Mesodermal cell (in vitro differentiated cells): Measurements from ENCODE around the gene NLGN4Y.
"Not testable (repeated sequence)": the region's sequence is repeated elsewhere in the genome, so short reads cannot be mapped to it uniquely, and the experiment has no call there.

ENCODE experiments used
- H3K27ac ChIP-seq: 2 replicates; pipeline ENCODE4 v1.7.0; 2013; ENCODE audit warnings: mild to moderate bottlenecking, low read depth, low read length, moderate library complexity; ENCODE audit not compliant: severe bottlenecking
- H3K36me3 ChIP-seq: 2 replicates; pipeline ENCODE4 v1.7.1; 2013; ENCODE audit warnings: mild to moderate bottlenecking, low read length, moderate library complexity; ENCODE audit not compliant: control insufficient read depth, insufficient read depth
- H3K4me1 ChIP-seq: one replicate; pipeline ENCODE4 v1.7.1; 2013; ENCODE audit warnings: mild to moderate bottlenecking, low read length; ENCODE audit not compliant: insufficient read depth, control insufficient read depth, poor library complexity, severe bottlenecking
- H3K4me3 ChIP-seq: 2 replicates; pipeline ENCODE4 v1.7.0; 2013; ENCODE audit warnings: low read length, control low read depth, mild to moderate bottlenecking; ENCODE audit not compliant: insufficient read depth, poor library complexity, severe bottlenecking; ENCODE audit errors: extremely low read depth
- H3K9me3 ChIP-seq: 2 replicates; pipeline ENCODE4 v1.7.1; 2013; ENCODE audit warnings: mild to moderate bottlenecking, low read length, moderate library complexity; ENCODE audit not compliant: control insufficient read depth
- WGBS, 2 experiments: methylation state at CpG; one replicate each; pipeline ENCODE4 v1.1.5; 2013; ENCODE audit warnings: missing lambda C conversion rate in 2 of 2; ENCODE audit not compliant: insufficient coverage in 2 of 2; 5-methylcytosine and 5-hydroxymethylcytosine counted together

Gene NLGN4Y

DNA sequence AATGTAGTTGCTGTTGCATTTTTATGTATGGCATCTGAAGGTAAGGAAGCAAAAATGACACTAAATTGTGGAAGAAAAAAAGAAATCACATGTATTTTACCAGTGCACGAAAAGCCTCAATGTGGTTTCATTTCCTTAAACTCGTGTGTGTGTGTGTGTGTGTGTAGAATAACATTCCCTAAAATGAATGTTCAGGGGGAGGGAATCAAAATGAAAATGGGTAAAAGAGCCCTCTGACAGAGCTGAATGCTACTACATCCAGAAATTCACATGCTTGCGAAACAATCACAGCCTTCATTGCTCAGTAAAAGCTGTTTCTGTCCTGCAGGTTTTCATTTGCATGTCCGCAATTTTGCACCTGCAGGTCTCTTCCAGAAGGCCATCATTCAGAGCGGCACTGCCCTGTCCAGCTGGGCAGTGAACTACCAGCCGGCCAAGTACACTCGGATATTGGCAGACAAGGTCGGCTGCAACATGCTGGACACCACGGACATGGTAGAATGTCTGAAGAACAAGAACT, 305.1 kb downstream of the NLGN4Y start:
- H3K4me3 ChIP-seq: no peak overlapping the region
- H3K27ac ChIP-seq: no peak overlapping the region
- WGBS, 2 experiments: 100% methylated on average over 1 of the region's 9 CpGs; no CpG with 5 or more reads in 1 of the 2 experiments
- H3K36me3 ChIP-seq: peaks cover 21% of the 10 kb centered on the region
- H3K9me3 ChIP-seq: no peaks in the 10 kb centered on the region
- no peaks in the 10 kb centered on the region for H3K4me1 ChIP-seq

DNA sequence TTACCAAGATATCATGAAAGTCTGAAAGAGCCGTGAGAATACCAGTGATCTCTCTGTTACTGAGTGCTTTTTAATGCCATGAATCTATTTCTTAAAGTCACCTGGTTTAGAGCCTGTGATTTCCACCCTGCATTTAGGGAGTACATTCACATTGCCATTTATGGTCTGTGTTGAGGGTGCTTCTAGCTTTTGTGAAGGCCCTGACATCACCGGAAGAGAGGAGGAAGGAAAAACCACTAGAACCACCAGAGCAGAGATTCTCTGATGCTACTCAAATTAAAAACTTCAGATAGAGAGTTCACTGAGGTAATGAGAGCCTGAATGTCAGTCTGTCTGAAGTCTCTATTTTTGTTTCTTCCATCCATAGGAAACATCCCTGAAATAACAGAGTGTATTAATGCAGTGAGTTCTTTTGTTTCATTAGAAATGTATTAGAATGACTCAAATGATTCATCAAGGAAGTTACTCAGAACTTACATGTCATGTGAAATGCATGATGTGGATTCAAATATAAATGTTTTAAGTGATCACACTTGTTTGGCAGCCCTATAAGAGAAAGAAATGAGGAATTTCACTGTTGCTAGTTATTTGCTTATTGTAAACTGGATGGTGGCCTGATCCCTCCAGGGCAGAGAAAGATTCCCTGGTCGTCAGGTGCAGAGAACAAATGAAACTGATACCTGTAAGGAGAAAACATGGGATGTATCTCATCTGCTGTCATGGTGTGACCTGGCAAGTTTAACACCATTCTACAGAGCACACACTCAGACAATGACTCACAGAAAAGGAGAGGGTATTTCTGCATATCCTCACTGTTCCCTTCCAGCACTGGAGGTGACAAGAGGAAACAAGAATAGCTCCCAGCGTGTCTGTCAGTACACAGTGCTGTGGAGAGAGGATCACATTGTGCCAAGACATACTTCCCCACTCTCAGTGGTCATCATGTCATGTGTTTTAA, 310.1 kb downstream of the NLGN4Y start:
- WGBS, 2 experiments: 100% methylated on average over 1 of the region's 4 CpGs; no CpG with 5 or more reads in 1 of the 2 experiments
- Histone ChIP-seq H3K4me1 (peaks cover 4% of the 10 kb centered on the region), H3K27ac (no peak overlapping the region), H3K4me3 (no peak overlapping the region), H3K9me3 (no peaks in the 10 kb centered on the region), H3K36me3 (peaks cover 20% of the 10 kb centered on the region)

GRCh38 chrY:14837466-14837865, 313.1 kb downstream of the NLGN4Y start:
- Histone ChIP-seq H3K36me3 (peaks cover under 1% of the 10 kb centered on the region), H3K9me3 (no peaks in the 10 kb centered on the region), H3K4me1 (peaks cover 4% of the 10 kb centered on the region), H3K27ac (no peak overlapping the region), H3K4me3 (no peak overlapping the region)
- no CpG with 5 or more reads among the region's 3 CpGs for WGBS, 2 experiments

DNA sequence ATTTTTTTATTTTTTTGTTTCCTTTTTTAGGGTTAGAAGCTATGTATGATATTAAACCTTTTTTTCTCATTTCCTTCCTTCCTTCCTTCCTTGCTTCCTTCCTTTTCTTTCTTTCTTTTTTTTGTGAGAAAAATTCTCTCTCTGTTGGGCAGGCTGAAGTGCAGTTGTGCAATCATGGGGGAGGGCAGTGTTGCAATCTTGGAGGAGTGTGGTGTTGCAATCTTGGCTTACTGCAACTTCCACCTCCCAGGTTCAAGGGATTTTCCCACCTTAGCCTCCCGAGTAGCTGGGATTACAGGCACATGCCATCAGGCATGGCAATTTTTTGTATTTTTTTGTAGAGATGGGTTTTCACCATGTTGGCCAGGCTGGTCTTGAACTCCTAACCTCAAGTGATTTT, 326.4 kb downstream of the NLGN4Y start:
- no peak overlapping the region for H3K27ac ChIP-seq
- no CpG with 5 or more reads among the region's 1 CpG for WGBS, 2 experiments
- H3K4me3 ChIP-seq: no peak overlapping the region
- no peaks in the 10 kb centered on the region for H3K4me1 ChIP-seq
- no peaks in the 10 kb centered on the region for H3K9me3 ChIP-seq
- no peaks in the 10 kb centered on the region for H3K36me3 ChIP-seq

DNA sequence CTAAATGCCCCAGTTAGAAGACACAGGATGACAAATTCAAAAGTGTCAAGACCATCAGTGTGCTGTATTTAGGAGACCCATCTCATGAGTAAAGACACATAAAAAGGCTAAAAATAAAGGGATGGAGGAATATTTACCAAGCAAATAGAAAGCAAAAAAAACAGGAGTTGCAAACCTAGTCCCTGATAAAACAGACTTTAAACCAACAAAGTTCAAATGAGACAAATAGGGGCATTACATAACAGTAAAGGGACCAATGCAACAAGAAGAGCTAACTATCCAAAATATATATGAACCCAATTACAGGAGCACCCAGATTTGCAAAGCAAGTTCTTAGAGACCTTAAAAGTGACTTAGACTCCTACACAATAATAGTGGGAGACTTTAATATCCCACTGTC, 336.1 kb downstream of the NLGN4Y start:
- Histone ChIP-seq H3K9me3 (no peaks in the 10 kb centered on the region), H3K36me3 (no peaks in the 10 kb centered on the region), H3K4me1 (no peaks in the 10 kb centered on the region), H3K4me3 (no peak overlapping the region), H3K27ac (no peak overlapping the region)

DNA sequence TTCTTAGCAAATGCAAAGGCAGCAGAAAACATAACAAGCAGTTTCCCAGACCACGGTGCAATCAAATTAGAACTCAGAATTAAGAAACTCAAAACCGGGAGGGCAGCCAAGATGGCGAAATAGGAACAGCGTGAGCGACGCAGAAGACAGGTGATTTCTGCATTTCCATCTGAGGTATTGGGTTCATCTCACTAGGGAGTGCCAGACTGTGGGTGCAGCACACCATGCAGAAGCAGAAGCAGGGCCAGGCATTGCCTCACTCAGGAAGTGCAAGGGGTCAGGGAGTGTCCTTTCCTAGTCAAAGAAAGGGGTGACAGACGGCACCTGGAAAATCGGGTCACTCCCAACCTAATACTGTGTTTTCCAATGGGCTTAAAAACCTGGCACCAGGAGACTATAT, 336.7 kb downstream of the NLGN4Y start:
- H3K4me3 ChIP-seq, H3K27ac ChIP-seq, H3K4me1 ChIP-seq, H3K36me3 ChIP-seq, H3K9me3 ChIP-seq: not testable (repeated sequence)
- WGBS, 2 experiments: 82 to 93% methylated on average over 4 to 6 of the region's 8 CpGs

DNA sequence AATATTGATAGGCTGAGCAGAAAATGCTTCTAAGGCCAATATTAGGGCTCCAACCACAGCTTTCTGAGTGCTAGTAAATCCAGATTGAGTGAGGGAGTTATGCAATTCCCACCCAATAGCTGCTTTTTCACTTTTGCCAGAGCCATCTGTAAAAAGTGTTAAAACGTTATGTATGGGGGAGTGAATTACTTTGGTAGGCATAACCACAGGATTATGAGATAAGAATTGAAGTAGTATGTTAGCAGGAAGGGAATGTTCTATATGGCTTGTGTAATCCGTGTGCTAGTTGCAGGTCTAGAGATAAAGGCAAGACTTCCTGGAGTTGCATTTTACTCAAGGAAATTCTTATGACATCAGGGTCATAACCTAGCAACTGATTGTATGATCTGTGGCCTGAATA, 347.6 kb downstream of the NLGN4Y start:
- Histone ChIP-seq H3K27ac (no peak overlapping the region), H3K9me3 (no peaks in the 10 kb centered on the region), H3K36me3 (no peaks in the 10 kb centered on the region), H3K4me3 (no peak overlapping the region), H3K4me1 (no peaks in the 10 kb centered on the region)
- 80% methylated on average over 1 of the region's 2 CpGs; no CpG with 5 or more reads in 1 of the 2 experiments for WGBS, 2 experiments
